OCI-LY3 (cell line): ENCODE data around the gene PSMA4.

Experiments used
- CTCF ChIP-seq: fragments of 200-600, 300-600 bp; sonication (generic); IDR thresholded peaks from 2 replicates; pipeline ENCODE4 v1.5.1; 2014; ENCODE audit warnings: antibody characterized with exemption, low read length, low read depth
- EZH2phosphoT487 ChIP-seq: fragments of 200-600 bp; shearing (Covaris generic); IDR thresholded peaks from 2 replicates; pipeline ENCODE4 v1.6.1; 2018; ENCODE audit warnings: antibody characterized with exemption, mixed run types, low read depth

DNA sequence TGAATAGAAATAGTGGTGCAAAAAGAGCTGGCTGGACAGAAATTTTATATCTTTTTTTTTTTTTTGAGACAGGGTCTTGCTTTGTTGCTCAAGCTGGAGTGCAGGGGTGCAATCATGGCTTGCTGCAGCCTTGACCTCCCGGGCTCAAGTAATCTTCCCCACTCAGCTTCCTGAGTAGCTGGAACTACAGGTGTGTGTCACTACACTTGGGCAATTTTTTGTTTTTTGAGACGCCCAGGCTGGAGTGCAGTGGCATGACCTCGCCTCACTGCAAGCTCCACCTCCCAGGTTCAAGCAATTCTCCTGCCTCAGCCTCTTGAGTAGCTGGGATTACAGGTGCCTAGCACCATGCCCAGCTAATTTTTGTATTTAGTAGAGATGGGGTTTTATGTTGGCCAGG lies 58.1 kb downstream of the PSMA4 start:
- no peak for TF ChIP-seq CTCF
- no peak for TF ChIP-seq EZH2phosphoT487
